Right lobe of liver (tissue), 4 donors: ENCODE results near the gene CD244.

Experiments used
- CTCF ChIP-seq, 4 donors: fragments of 200-600 bp in 3 of 4; fragments of 450-650 bp in 1 of 4; IDR thresholded peaks; one replicate each; pipeline versions ENCODE4 v1.5.1 to v1.8.0; 2016 to 2022; ENCODE audit warnings: antibody characterized with exemption in 4 of 4, mild to moderate bottlenecking in 2 of 4
- POLR2A ChIP-seq: fragments of 450-650 bp; IDR thresholded peaks from one replicate; pipeline ENCODE4 v1.6.1; 2017; ENCODE audit warnings: antibody characterized with exemption, mild to moderate bottlenecking
- donor health status: DM: no; HTN: no; CAD: no.
- donor health status: DM: no; HTN: no; CAD: no.
- donor health status: DM: no; HTN: yes; CAD: no.

- TF ChIP-seq CTCF (IDR thresholded peaks at IDR 0.05) (no peak), POLR2A (no peak)
Observed at GRCh38 chr1:160819186-160819585, 43.5 kb downstream of the CD244 start.
